Measurements from ENCODE around the gene ASTN2.

- TF ChIP-seq CTCF (IDR thresholded peaks at IDR 0.05) (no peak), POLR2A (IDR thresholded peaks at IDR 0.05) (no peak)
Observed at GRCh38 chr9:117000834-117001233, 414.0 kb downstream of the ASTN2 start.

Measured in Peyer's patch (tissue), 4 donors.